Peyer's patch (tissue), 4 donors: ENCODE measurements around the gene GINS1.

Experiments used
- POLR2A ChIP-seq, 2 donors: fragments of 450-650 bp; IDR thresholded peaks; one replicate each; pipeline ENCODE4 v1.5.1; 2017; ENCODE audit warnings: antibody characterized with exemption in 2 of 2, mild to moderate bottlenecking in 2 of 2, moderate library complexity in 2 of 2
- TF ChIP-seq, protein P1 (sequence below), 6 experiments: fragments of 450-650 bp in 4 of 6; fragments of 200-600 bp in 2 of 6; sonication (generic) in 1 of 6; IDR thresholded peaks; one replicate each; pipeline ENCODE4 v1.5.1; 2017 to 2019; ENCODE audit warnings: antibody characterized with exemption in 6 of 6, mild to moderate bottlenecking in 3 of 6, moderate library complexity in 1 of 6

- TF ChIP-seq, protein P1, sequence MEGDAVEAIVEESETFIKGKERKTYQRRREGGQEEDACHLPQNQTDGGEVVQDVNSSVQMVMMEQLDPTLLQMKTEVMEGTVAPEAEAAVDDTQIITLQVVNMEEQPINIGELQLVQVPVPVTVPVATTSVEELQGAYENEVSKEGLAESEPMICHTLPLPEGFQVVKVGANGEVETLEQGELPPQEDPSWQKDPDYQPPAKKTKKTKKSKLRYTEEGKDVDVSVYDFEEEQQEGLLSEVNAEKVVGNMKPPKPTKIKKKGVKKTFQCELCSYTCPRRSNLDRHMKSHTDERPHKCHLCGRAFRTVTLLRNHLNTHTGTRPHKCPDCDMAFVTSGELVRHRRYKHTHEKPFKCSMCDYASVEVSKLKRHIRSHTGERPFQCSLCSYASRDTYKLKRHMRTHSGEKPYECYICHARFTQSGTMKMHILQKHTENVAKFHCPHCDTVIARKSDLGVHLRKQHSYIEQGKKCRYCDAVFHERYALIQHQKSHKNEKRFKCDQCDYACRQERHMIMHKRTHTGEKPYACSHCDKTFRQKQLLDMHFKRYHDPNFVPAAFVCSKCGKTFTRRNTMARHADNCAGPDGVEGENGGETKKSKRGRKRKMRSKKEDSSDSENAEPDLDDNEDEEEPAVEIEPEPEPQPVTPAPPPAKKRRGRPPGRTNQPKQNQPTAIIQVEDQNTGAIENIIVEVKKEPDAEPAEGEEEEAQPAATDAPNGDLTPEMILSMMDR (IDR thresholded peaks at IDR 0.05), result no peak
- no peak for TF ChIP-seq POLR2A (IDR thresholded peaks at IDR 0.05)
Observed at GRCh38 chr20:25368526-25368925, 38.9 kb upstream of the GINS1 start.
